Activated T-cell treated with anti-CD3 and anti-CD28 coated beads, Interleukin-2, amount 50 U/mL, for 24 hours (primary cell): Measurements from ENCODE around the gene SDF4.
A peak's percentile ranks its signal among the peaks of the same experiment; 100 is the strongest.

Experiments
- DNase-seq: peaks from one replicate; pipeline ENCODE4 v3.0.0-alpha.2; 2020
- H3K27ac Mint-ChIP-seq: 2 replicates; pipeline ENCODE4 v1.8.0; 2020; ENCODE audit warnings: mild to moderate bottlenecking, mixed read lengths
- H3K27me3 Mint-ChIP-seq: 2 replicates; pipeline ENCODE4 v1.8.0; 2020; ENCODE audit warnings: mixed read lengths
- H3K36me3 Mint-ChIP-seq: 2 replicates; pipeline ENCODE4 v1.8.0; 2020; ENCODE audit warnings: low read depth, mixed read lengths
- H3K4me1 Mint-ChIP-seq: 2 replicates; pipeline ENCODE4 v1.8.0; 2020; ENCODE audit warnings: low read depth, mixed read lengths
- H3K4me3 Mint-ChIP-seq: 2 replicates; pipeline ENCODE4 v1.8.0; 2020; ENCODE audit warnings: mild to moderate bottlenecking, moderate library complexity, mixed read lengths
- H3K9me3 Mint-ChIP-seq: 2 replicates; pipeline ENCODE4 v1.8.0; 2020; ENCODE audit warnings: mixed read lengths

SDF4 gene

GRCh38 chr1:1232208-1232795, 501 bp upstream of the SDF4 start, which contains the start of gene B3GALT6:
Gene B3GALT6 (plus strand): TSS chr1:1232237. CDS start chr1:1232279, 42 bp downstream.
- Mint-ChIP-seq H3K9me3 (no peaks in the 10 kb centered on the region), H3K4me1 (peaks cover 39% of the 10 kb centered on the region), H3K36me3 (peaks cover 58% of the 10 kb centered on the region), H3K27ac (peak within 1 kb of the TSS; percentile 94), H3K27me3 (no peaks in the 10 kb centered on the region), H3K4me3 (peak within 1 kb of the TSS; percentile 94)
- no peak for DNase-seq

DNA sequence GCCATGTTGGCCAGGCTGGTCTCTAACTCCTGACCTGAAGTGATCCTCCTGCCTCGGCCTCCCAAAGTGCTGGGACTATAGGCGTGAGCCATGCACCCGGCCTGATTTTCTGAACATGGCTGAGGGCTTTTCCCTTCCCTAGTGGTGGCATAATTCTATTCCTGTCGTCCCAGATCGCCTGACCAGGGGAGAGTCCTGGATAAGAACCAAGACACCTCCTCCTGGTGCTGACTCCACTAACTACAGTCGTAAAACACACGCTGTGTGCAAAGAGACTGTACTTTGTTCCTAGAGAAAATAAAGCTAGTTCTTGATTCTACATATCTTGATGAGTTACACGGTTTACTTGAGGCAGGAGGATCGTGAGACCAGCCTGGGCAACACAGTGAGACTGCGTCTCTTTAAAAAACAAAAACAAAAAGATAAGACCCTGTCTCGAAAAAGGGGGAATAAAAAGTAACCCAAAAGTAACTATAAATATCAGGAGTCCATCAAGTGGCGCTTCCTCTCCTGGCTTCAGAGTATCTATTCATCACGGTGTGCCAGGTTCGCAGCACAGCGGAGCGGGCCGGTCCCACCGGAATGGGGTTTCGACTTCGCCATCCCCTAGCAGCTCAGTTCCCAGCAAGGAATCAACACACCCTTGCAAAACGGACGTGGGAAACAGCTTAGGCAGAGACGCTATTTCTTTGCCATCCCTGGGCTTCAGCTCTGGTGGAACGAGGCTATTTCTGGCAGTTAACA, 973 bp downstream of the SDF4 start:
- H3K9me3 Mint-ChIP-seq: no peaks in the 10 kb centered on the region
- peaks cover 70% of the 10 kb centered on the region for H3K36me3 Mint-ChIP-seq
- H3K4me1 Mint-ChIP-seq: peaks cover 40% of the 10 kb centered on the region
- no peaks in the 10 kb centered on the region for H3K27me3 Mint-ChIP-seq
- peak overlapping the region; percentile 94 for H3K4me3 Mint-ChIP-seq
- H3K27ac Mint-ChIP-seq: peak overlapping the region; percentile 94
- no peak for DNase-seq

DNA sequence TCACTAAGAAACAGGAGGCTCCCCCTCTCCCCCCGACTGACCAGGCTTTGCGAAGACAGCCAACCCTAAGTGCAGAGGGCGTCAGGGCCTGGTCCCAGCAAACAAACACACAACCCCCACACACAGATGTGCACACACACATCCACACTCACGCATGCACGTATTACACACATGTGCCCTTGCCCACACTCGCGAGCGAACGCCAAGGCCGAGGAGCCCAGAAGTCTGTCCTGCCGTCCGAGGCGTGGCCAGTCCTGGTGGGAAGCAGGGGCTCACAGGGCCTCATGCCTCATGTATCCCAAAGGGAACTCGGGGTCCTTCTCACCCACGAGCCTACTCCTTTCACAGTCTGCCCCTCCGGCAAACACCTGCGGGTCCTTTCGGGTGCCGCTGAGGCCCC, 2.0 kb downstream of the SDF4 start:
- H3K27me3 Mint-ChIP-seq: no peaks in the 10 kb centered on the region

GRCh38 chr1:1228596-1229321, 3.0 kb downstream of the SDF4 start:
- Mint-ChIP-seq H3K4me1 (peaks cover 36% of the 10 kb centered on the region), H3K36me3 (peaks cover 73% of the 10 kb centered on the region), H3K4me3 (no peak overlapping the region), H3K27ac (peak overlapping the region; percentile 40), H3K9me3 (no peaks in the 10 kb centered on the region), H3K27me3 (no peaks in the 10 kb centered on the region)
- DNase-seq: no peak

More for the DNA sequence above, 2.0 kb downstream of the SDF4 start:
- H3K4me3 Mint-ChIP-seq: peak overlapping the region; percentile 94
- H3K27ac Mint-ChIP-seq: peak overlapping the region; percentile 94
- no peak for DNase-seq
- peaks cover 74% of the 10 kb centered on the region for H3K36me3 Mint-ChIP-seq
- H3K4me1 Mint-ChIP-seq: peaks cover 45% of the 10 kb centered on the region
- no peaks in the 10 kb centered on the region for H3K9me3 Mint-ChIP-seq

DNA sequence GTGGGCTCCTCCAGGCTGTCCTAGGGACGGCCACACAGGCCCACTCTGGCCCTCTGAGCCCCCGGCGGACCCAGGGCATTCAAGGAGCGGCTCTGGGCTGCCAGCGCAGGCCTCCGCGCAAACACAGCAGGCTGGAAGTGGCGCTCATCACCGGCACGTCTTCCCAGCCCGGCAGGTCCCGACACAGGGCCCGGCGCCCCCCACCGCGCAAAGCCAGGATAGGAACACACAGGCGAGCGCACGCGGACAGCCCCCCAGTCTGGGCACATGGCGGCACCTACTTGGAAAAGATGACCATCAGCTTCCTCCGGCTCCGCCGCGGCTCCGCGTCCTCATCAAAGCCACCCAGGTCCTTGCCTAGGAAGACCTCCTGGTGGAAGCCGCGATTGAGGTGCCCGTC, 3.6 kb downstream of the SDF4 start:
- no peak for DNase-seq
- peak overlapping the region; percentile 40 for H3K27ac Mint-ChIP-seq
- H3K36me3 Mint-ChIP-seq: peaks cover 74% of the 10 kb centered on the region
- H3K27me3 Mint-ChIP-seq: no peaks in the 10 kb centered on the region
- peaks cover 32% of the 10 kb centered on the region for H3K4me1 Mint-ChIP-seq
- no peaks in the 10 kb centered on the region for H3K9me3 Mint-ChIP-seq
- no peak overlapping the region for H3K4me3 Mint-ChIP-seq

GRCh38 chr1:1227386-1227785, 4.4 kb downstream of the SDF4 start:
- Mint-ChIP-seq H3K27me3 (no peaks in the 10 kb centered on the region), H3K4me1 (peaks cover 35% of the 10 kb centered on the region), H3K36me3 (peaks cover 82% of the 10 kb centered on the region), H3K27ac (no peak overlapping the region), H3K9me3 (no peaks in the 10 kb centered on the region), H3K4me3 (no peak overlapping the region)
- DNase-seq: no peak

DNA sequence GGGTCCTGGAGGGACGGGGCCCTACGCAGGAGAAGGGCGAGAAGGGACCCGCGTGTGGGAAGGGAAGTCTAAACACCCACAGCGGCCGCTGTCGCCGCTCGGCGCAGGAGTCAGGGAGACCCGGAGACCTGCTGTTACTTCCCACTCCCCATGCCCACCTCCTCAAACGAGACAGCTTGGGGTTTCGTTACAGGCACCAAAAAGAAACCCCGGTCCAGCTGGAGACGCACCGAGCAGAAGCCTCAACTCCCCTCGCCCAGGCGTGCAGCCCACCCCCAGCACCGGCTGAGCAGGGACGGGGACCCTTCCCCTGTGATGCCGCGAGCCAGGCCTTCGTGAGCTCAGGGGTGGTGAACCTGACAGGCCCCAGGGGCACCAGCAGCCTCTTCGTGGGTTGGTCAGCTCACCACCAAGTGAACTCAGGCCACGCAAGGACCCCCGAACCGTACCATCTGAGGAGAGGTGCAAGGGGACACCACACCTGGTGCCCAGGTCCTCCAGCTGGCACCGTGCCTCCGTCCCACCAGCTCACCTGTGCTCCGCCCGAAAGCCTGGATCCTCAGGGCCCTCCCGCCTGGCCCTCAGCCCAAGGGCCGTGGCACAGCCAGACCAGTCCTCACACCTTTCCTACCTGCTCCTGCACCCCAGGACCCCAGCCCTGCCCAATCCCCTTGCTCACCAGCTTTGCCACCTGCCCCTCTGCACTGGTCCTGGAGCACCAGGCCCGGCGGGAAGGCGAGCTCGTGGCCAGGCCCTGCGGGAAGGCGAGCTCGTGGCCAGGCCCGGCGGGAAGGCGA, 5.0 kb downstream of the SDF4 start:
- peaks cover 85% of the 10 kb centered on the region for H3K36me3 Mint-ChIP-seq

GRCh38 chr1:1225913-1226312, 5.9 kb downstream of the SDF4 start:
- Mint-ChIP-seq H3K9me3 (no peaks in the 10 kb centered on the region), H3K36me3 (peaks cover 85% of the 10 kb centered on the region), H3K4me3 (no peak overlapping the region), H3K27ac (peak overlapping the region; percentile 50), H3K4me1 (peaks cover 36% of the 10 kb centered on the region), H3K27me3 (no peaks in the 10 kb centered on the region)
- no peak for DNase-seq

More for the DNA sequence above, 5.0 kb downstream of the SDF4 start:
- no peak overlapping the region for H3K4me3 Mint-ChIP-seq
- DNase-seq: no peak
- no peaks in the 10 kb centered on the region for H3K27me3 Mint-ChIP-seq
- no peaks in the 10 kb centered on the region for H3K9me3 Mint-ChIP-seq
- H3K4me1 Mint-ChIP-seq: peaks cover 35% of the 10 kb centered on the region
- H3K27ac Mint-ChIP-seq: peak overlapping the region; percentile 33

DNA sequence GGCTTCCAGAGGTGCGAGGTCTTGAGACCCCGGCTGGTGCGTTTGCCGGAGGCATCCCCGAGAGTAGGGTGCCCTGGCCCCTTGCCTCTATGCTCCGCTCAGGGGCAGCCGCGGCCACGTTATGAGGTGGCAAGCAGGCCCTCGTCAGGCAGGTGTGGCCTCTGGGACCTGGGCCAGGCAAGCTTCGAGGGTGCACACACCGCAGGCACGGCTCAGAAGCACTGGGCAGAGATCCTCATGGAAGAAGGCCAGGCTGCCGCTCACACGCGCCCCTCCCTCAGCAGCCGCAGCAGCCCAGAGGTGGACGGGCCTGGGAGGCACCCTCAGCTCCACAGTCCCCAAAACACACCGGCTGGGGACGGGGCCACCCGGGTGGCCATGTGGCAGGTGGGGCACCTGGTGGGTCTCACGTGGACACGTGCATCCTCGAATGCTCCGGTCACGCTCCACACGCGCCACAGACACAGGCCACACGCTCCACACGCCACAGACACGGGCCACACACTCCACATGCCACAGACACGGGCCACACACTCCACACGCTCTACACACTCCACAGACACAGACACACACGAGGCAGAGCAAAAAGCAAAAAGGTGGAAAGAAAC, 6.5 kb downstream of the SDF4 start:
- H3K27me3 Mint-ChIP-seq: no peaks in the 10 kb centered on the region
- peak overlapping the region; percentile 50 for H3K27ac Mint-ChIP-seq
- no peak for DNase-seq
- H3K4me1 Mint-ChIP-seq: peaks cover 35% of the 10 kb centered on the region
- no peaks in the 10 kb centered on the region for H3K9me3 Mint-ChIP-seq
- H3K4me3 Mint-ChIP-seq: no peak overlapping the region
- peaks cover 85% of the 10 kb centered on the region for H3K36me3 Mint-ChIP-seq

DNA sequence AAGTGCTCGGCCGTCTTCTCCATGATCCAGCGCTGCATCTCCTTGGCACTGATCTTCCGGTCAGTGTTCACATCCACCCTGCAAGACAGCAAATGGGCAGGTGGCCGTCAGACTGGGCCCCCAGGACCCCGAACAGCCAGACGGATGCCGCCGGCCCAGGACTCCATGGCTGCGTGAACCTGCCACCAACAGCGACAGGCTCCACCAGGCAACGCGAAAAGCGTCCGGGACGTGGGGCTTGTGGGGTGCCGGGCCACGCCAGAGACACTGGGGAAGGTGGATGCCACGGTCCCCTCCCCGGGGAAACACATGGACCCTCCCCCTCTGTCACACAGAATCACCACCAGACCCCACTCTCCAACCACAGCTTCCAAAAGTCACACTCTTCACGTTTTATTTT, 7.9 kb downstream of the SDF4 start:
- no peak for DNase-seq
- H3K4me1 Mint-ChIP-seq: peaks cover 30% of the 10 kb centered on the region
- H3K4me3 Mint-ChIP-seq: no peak overlapping the region

DNA sequence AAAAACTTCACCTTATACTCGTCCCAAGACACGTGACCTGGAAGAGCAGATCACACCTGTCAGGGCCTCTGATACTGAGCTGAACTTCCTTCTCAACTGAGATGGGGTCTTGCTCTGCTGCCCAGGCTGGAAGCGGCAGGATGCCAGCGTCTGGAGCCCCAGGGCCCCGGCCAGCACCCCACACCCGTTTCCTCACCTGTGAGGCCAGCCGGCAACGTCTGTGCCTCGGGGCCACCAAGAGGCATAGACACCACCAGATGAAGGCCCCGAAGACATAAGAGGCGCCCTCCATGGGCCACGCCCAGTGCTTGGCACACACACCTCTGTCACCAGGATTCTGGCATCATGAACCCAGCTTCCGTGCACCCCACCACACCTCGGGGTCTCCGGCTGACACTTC, 8.5 kb downstream of the SDF4 start:
- no peak for DNase-seq
- Mint-ChIP-seq H3K36me3 (peaks cover 70% of the 10 kb centered on the region), H3K4me1 (peaks cover 27% of the 10 kb centered on the region), H3K27me3 (no peaks in the 10 kb centered on the region), H3K27ac (no peak overlapping the region), H3K4me3 (no peak overlapping the region), H3K9me3 (no peaks in the 10 kb centered on the region)

More for the DNA sequence above, 7.9 kb downstream of the SDF4 start:
- H3K27ac Mint-ChIP-seq: no peak overlapping the region
- H3K36me3 Mint-ChIP-seq: peaks cover 74% of the 10 kb centered on the region
- no peaks in the 10 kb centered on the region for H3K27me3 Mint-ChIP-seq
- no peaks in the 10 kb centered on the region for H3K9me3 Mint-ChIP-seq

- no peak for DNase-seq
- H3K4me1 Mint-ChIP-seq: peaks cover 33% of the 10 kb centered on the region
- peaks cover 71% of the 10 kb centered on the region for H3K36me3 Mint-ChIP-seq
- H3K4me3 Mint-ChIP-seq: no peak overlapping the region
- H3K9me3 Mint-ChIP-seq: no peaks in the 10 kb centered on the region
- no peaks in the 10 kb centered on the region for H3K27me3 Mint-ChIP-seq
- H3K27ac Mint-ChIP-seq: peak overlapping the region; percentile 12
These were observed 9.1 kb downstream of the SDF4 start for GRCh38 chr1:1222575-1223225.

DNA sequence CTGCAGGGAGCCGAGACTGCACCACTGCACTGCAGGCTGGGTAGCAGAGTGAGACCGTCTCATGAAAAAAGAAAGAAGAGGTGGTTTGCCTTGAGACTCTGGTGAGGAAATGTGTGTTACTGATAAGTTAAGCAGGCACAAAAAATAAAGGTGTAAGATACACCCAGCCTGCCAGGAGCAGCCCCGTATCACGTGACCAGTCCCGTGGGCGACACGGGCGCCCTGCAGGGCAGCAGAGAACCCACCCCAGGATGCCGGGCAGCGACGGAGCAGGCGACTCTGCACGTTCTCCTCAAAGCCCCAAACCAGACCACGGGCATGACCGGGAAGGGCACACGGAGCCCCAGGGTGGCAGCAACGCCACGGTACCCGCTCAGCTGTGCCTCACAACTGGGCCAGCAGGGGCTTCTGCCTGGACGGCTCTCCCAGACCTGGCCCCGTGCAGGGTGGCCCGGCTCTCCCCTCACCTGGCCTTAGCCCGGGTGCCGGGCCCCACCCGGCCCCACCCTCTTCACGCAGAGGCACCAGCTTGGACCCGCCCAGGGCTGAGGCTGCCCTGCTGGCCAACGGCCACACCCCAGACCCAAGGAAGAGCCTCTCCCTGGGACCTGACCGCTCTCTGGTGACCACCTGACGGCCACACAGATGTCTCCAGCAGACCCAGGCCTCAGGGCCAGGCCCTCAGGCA, 9.8 kb downstream of the SDF4 start:
- DNase-seq: no peak
- Mint-ChIP-seq H3K4me1 (peaks cover 38% of the 10 kb centered on the region), H3K4me3 (no peak overlapping the region), H3K9me3 (no peaks in the 10 kb centered on the region), H3K27me3 (no peaks in the 10 kb centered on the region), H3K27ac (no peak overlapping the region), H3K36me3 (peaks cover 73% of the 10 kb centered on the region)
